NT2/D1 (cell line): ENCODE data around the gene MEG3.
A peak's percentile ranks its signal among the peaks of the same experiment; 100 is the strongest.

Experiments used
- DNase-seq: peaks from one replicate; pipeline ENCODE4 v3.0.0-alpha.2; 2011; ENCODE audit warnings: low read depth, low spot score
- H3K27me3 ChIP-seq: 2 replicates; pipeline ENCODE4 v1.6.0; 2011; ENCODE audit warnings: mild to moderate bottlenecking; ENCODE audit not compliant: insufficient read length, insufficient read depth
- H3K36me3 ChIP-seq: 2 replicates; pipeline ENCODE4 v1.6.1; 2011; ENCODE audit warnings: mild to moderate bottlenecking, low read length, mixed read lengths; ENCODE audit not compliant: insufficient read depth, insufficient read length
- H3K4me1 ChIP-seq: 2 replicates; pipeline ENCODE4 v1.5.1; 2011; ENCODE audit not compliant: insufficient read depth, insufficient read length
- H3K4me3 ChIP-seq: 2 replicates; pipeline ENCODE4 v1.5.1; 2011; ENCODE audit warnings: low read depth; ENCODE audit not compliant: insufficient read length
- H3K9ac ChIP-seq: 2 replicates; pipeline ENCODE4 v1.6.0; 2011; ENCODE audit warnings: low read depth; ENCODE audit not compliant: insufficient read length
- H3K9me3 ChIP-seq: 2 replicates; pipeline ENCODE4 v1.5.1; 2011; ENCODE audit warnings: mild to moderate bottlenecking, low read length; ENCODE audit not compliant: insufficient read depth
- SUZ12 ChIP-seq: IDR thresholded peaks from 2 replicates; pipeline ENCODE4 v1.6.1; 2011; ENCODE audit not compliant: insufficient read length, insufficient read depth; ENCODE audit errors: extremely low read depth
- YY1 ChIP-seq: IDR thresholded peaks from 2 replicates; pipeline ENCODE4 v1.6.1; 2011; ENCODE audit not compliant: insufficient read length, insufficient read depth
- ZNF274 ChIP-seq: IDR thresholded peaks from 2 replicates; pipeline ENCODE4 v1.6.1; 2011; ENCODE audit warnings: mild to moderate bottlenecking, low read depth, low read length

MEG3 gene

DNA sequence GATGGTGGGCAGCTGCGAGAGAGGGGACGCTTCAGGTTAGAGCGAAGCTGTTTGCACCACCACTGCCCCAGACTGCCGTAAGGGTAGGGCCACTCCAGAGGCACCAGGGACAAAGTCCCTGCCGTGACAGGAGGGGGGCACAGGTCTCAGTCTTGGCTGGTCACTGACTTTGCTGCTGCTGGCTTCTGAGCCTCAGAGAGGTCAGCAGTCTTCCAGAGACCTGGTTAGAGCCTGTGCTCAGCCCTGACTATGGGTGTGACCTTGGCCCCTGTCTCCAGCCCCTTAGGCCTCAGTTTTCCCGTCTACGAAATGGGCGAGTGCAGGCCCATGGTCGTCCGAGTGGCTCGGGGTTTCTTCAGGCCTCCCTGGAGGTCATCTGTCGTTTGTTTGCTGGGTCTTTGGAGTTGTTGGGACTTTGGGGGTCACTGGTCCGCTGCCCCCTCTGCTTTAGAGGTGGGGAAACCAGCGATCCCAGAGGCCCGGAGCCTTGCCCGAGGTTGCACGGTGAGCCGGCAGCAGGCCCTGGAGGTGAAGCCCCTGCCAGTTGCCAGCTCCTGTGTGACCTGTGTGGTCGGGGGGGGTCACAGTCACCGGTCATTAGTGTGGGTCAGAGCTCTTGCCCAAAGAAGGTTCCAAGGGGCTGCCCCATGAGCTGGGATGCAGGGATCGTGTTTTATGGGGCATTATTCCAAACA is 15.3 kb downstream of the MEG3 start:
- Histone ChIP-seq H3K27me3 (no peaks in the 10 kb centered on the region), H3K9me3 (no peaks in the 10 kb centered on the region), H3K9ac (peak overlapping the region; percentile 52), H3K36me3 (no peaks in the 10 kb centered on the region), H3K4me1 (peaks cover 24% of the 10 kb centered on the region), H3K4me3 (no peak overlapping the region)
- TF ChIP-seq SUZ12 (no peak), YY1 (no peak), ZNF274 (no peak)
- no peak for DNase-seq

- no peaks in the 10 kb centered on the region for H3K9me3 ChIP-seq
- H3K4me1 ChIP-seq: peaks cover 24% of the 10 kb centered on the region
- TF ChIP-seq ZNF274: no peak
- no peak for TF ChIP-seq SUZ12
- no peak for TF ChIP-seq YY1
- H3K27me3 ChIP-seq: no peaks in the 10 kb centered on the region
- no peaks in the 10 kb centered on the region for H3K36me3 ChIP-seq
- no peak for DNase-seq
- H3K4me3 ChIP-seq: no peak overlapping the region
- H3K9ac ChIP-seq: no peak overlapping the region
These were observed 16.0 kb downstream of the MEG3 start for GRCh38 chr14:100841761-100842403.

DNA sequence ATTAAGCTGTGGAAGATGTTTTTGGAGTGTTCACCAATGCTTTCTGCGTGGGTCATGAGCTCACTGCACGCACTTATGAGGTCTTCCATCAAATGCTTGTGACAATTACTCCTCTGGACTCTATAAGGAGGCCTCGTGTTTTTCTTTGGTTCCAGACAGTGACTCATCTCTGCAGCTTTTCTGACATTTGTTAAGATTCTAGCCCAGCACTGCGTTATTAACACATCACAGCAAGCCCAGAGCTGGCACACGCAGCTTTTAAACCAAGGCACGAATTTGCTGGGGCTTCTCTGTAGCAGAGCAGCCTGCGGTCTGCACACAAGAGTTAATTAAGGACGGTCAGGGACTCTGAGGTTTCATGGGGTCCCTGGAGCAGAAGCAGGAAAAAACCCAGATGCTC is 16.9 kb downstream of the MEG3 start:
- H3K36me3 ChIP-seq: no peaks in the 10 kb centered on the region
- TF ChIP-seq SUZ12 (no peak), ZNF274 (no peak), YY1 (no peak)
- DNase-seq: no peak
- peaks cover 22% of the 10 kb centered on the region for H3K4me1 ChIP-seq
- H3K4me3 ChIP-seq: no peak overlapping the region
- no peaks in the 10 kb centered on the region for H3K27me3 ChIP-seq
- H3K9me3 ChIP-seq: no peaks in the 10 kb centered on the region
- peak overlapping the region; percentile 21 for H3K9ac ChIP-seq

DNA sequence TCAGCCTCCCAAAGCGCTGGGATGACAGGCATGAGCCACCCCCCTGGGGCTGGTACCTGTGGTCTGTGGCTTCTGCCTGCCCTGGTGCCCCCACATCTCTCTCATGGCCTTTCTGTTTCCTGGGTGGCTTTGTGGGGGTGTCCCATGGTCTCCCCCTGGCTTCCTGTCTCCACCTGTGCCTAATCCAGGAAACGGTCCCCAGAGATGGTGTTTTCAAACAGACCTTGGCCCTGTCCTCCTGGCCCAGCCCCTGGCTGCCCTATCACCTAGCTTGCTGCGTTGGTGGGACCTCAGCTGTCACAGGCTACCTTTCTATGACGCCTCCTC is 18.1 kb downstream of the MEG3 start:
- no peaks in the 10 kb centered on the region for H3K9me3 ChIP-seq
- H3K9ac ChIP-seq: no peak overlapping the region

GRCh38 chr14:100844421-100844820 is 18.5 kb downstream of the MEG3 start:
- Histone ChIP-seq H3K27me3 (no peaks in the 10 kb centered on the region), H3K4me3 (no peak overlapping the region), H3K36me3 (no peaks in the 10 kb centered on the region), H3K4me1 (peaks cover 13% of the 10 kb centered on the region), H3K9ac (no peak overlapping the region), H3K9me3 (no peaks in the 10 kb centered on the region)
- TF ChIP-seq ZNF274 (no peak), YY1 (no peak), SUZ12 (no peak)
- DNase-seq: no peak

More for the DNA sequence above, 18.1 kb downstream of the MEG3 start:
- H3K36me3 ChIP-seq: no peaks in the 10 kb centered on the region
- no peak overlapping the region for H3K4me3 ChIP-seq
- TF ChIP-seq YY1 (no peak), ZNF274 (no peak), SUZ12 (no peak)
- H3K27me3 ChIP-seq: no peaks in the 10 kb centered on the region
- no peak for DNase-seq
- peaks cover 15% of the 10 kb centered on the region for H3K4me1 ChIP-seq

DNA sequence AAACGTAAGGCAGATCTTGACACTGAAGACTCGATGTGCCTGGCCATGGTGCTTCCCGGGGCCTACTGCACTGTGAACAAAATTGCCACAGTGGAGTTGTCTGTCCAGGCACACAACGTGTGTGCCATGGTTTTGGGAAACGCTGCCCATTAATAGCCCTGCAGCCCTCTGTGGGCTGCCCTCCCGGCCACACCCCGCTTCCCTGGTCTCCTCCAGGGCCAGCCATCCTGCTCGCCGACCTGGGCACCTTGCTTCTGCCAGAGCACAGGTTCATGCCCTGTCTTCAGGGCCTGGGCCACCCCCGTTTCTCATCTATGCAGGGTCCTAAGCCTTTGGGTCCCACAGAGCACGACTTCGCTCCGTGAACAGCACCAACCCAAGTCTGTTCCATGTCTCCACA is 18.9 kb downstream of the MEG3 start:
- H3K36me3 ChIP-seq: no peaks in the 10 kb centered on the region
- H3K9ac ChIP-seq: no peak overlapping the region
- no peaks in the 10 kb centered on the region for H3K27me3 ChIP-seq
- DNase-seq: no peak
- peaks cover 12% of the 10 kb centered on the region for H3K4me1 ChIP-seq
- H3K9me3 ChIP-seq: no peaks in the 10 kb centered on the region
- no peak for TF ChIP-seq ZNF274
- TF ChIP-seq YY1: no peak
- no peak for TF ChIP-seq SUZ12
- no peak overlapping the region for H3K4me3 ChIP-seq

DNA sequence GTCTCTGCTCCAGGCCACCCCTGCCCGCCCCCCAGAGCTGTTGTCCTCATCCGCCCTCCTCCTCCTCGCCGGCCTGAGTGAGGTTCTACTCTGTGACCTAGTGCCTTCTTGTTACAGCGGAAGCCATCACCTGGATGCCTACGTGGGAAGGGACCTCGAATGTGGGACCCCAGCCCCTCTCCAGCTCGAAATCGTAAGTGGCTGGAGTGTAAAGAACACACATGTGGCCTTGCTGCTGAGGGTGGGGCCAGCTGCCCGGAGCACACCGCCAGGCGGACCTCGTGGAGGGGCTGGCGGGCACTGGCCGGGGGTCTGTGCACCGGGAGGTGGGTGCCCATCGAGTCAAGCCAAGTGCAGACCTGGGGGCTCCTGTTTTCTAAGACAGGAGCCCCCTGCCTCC is 19.4 kb downstream of the MEG3 start:
- H3K9me3 ChIP-seq: no peaks in the 10 kb centered on the region
- no peaks in the 10 kb centered on the region for H3K36me3 ChIP-seq
- H3K4me3 ChIP-seq: no peak overlapping the region
- TF ChIP-seq YY1: no peak
- no peak for TF ChIP-seq ZNF274
- no peak for TF ChIP-seq SUZ12
- no peak overlapping the region for H3K9ac ChIP-seq
- H3K4me1 ChIP-seq: peaks cover 12% of the 10 kb centered on the region
- H3K27me3 ChIP-seq: no peaks in the 10 kb centered on the region
- DNase-seq: no peak
